NOMO-1 (cell line): ENCODE measurements around the gene KCNQ1.

ENCODE experiments used
- DNase-seq, 2 experiments: peaks; one replicate each; lab custom pipeline; 2025; ENCODE audit not compliant: unreplicated experiment in 2 of 2; lab: John Stamatoyannopoulos, UW

Gene KCNQ1

GRCh38 chr11:2769409-2770095 is 324.7 kb downstream of the KCNQ1 start:
- no peak for DNase-seq

- DNase-seq, result no peak
Observed at GRCh38 chr11:2770096-2770751, 325.4 kb downstream of the KCNQ1 start.

GRCh38 chr11:2770761-2771301 is 326.0 kb downstream of the KCNQ1 start:
- DNase-seq, result no peak

GRCh38 chr11:2771758-2772466 is 327.1 kb downstream of the KCNQ1 start:
- no peak for DNase-seq

- DNase-seq, result no peak
Observed at GRCh38 chr11:2772544-2773031, 327.8 kb downstream of the KCNQ1 start.

- DNase-seq, result no peak
Observed at GRCh38 chr11:2774173-2775082, 329.6 kb downstream of the KCNQ1 start.

GRCh38 chr11:2775083-2775625 is 330.3 kb downstream of the KCNQ1 start:
- no peak for DNase-seq

GRCh38 chr11:2775626-2776350 is 331.0 kb downstream of the KCNQ1 start:
- no peak for DNase-seq

- no peak for DNase-seq
Observed at GRCh38 chr11:2776351-2777061, 331.7 kb downstream of the KCNQ1 start.

GRCh38 chr11:2777386-2777785 is 332.6 kb downstream of the KCNQ1 start:
- DNase-seq, result no peak

GRCh38 chr11:2777871-2778629 is 333.2 kb downstream of the KCNQ1 start:
- no peak for DNase-seq

GRCh38 chr11:2778630-2779498 is 334.1 kb downstream of the KCNQ1 start:
- DNase-seq, result peak; percentile 48 to 56

- DNase-seq, result no peak
Observed at GRCh38 chr11:2779499-2779980, 334.7 kb downstream of the KCNQ1 start.

GRCh38 chr11:2779981-2780849 is 335.4 kb downstream of the KCNQ1 start:
- no peak for DNase-seq

- no peak for DNase-seq
Observed at GRCh38 chr11:2780850-2781407, 336.1 kb downstream of the KCNQ1 start.
